Testis (tissue), 2 donors: Measurements from ENCODE around the gene SCARB1.

Experiments
- POLR2A ChIP-seq: fragments of 450-650 bp; IDR thresholded peaks from one replicate; pipeline ENCODE4 v1.6.1; 2017; ENCODE audit warnings: antibody characterized with exemption, mild to moderate bottlenecking, moderate library complexity
- TF ChIP-seq, protein P1 (sequence below), 3 experiments: fragments of 450-650 bp in 2 of 3; fragments of 200-600 bp in 1 of 3; sonication (generic) in 1 of 3; IDR thresholded peaks; one replicate each; pipeline ENCODE4 v1.5.1; 2016 to 2019; ENCODE audit warnings: antibody characterized with exemption in 3 of 3, mild to moderate bottlenecking in 2 of 3, moderate library complexity in 1 of 3

DNA sequence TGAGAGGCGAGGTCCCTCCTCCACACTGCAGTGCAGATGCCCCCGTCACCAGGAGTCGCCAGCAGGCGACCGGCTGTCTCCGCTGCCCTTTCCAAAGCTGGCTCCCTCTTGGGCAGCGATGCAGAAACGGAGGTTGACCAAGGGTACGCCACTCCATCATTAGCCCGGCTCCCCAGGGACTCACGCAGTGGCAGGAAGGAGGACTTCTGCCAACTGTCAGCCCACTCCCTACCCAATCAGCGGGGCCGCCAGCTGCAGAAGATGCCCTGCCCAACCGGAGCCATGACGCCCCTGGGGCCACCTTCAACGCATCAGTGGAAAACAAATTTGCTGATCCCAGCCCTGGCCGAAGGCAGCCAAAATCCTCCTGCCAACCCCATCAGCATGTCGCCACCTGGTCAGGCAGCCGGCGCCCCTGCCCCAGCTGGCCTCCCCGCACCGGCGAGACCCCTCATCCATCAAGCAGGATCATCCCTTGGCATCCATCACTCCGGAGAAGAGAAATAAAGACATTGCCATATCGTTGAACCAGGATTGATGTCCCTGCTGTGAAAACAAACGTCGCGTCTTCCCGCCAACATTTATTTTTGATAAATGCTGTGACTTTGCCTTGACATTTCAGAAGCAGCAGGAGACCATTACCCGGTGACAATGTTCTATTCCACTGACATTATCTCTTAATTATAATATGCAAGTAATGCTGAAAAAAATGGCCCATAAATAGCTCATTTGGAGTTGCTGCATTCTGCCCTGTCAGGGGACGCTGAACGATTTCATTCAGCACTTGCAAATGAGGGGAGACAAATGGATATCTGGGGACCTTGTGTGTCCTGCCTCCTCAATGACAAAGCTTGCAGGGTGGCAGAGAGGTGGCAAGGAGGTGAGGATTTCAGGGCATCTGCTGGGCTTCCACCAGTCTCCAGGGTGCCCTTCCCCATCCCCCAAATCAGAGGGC, 105.1 kb downstream of the SCARB1 start:
- TF ChIP-seq POLR2A = no peak
- TF ChIP-seq, protein P1, sequence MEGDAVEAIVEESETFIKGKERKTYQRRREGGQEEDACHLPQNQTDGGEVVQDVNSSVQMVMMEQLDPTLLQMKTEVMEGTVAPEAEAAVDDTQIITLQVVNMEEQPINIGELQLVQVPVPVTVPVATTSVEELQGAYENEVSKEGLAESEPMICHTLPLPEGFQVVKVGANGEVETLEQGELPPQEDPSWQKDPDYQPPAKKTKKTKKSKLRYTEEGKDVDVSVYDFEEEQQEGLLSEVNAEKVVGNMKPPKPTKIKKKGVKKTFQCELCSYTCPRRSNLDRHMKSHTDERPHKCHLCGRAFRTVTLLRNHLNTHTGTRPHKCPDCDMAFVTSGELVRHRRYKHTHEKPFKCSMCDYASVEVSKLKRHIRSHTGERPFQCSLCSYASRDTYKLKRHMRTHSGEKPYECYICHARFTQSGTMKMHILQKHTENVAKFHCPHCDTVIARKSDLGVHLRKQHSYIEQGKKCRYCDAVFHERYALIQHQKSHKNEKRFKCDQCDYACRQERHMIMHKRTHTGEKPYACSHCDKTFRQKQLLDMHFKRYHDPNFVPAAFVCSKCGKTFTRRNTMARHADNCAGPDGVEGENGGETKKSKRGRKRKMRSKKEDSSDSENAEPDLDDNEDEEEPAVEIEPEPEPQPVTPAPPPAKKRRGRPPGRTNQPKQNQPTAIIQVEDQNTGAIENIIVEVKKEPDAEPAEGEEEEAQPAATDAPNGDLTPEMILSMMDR (IDR thresholded peaks at IDR 0.05) = no peak
